Stimulated activated CD4-positive, alpha-beta T cell treated with anti-CD3 and anti-CD28 coated beads, Interleukin-4, amount 100 ng/mL, for 4 hours (primary cell): ENCODE measurements around the gene SLC35G2.
"Not testable (repeated sequence)": the region's sequence is repeated elsewhere in the genome, so short reads cannot be mapped to it uniquely, and the experiment has no call there.

Experiments
- DNase-seq, 2 experiments: peaks; one replicate each; pipeline ENCODE4 v3.0.0-alpha.2; 2020

SLC35G2 gene

DNA sequence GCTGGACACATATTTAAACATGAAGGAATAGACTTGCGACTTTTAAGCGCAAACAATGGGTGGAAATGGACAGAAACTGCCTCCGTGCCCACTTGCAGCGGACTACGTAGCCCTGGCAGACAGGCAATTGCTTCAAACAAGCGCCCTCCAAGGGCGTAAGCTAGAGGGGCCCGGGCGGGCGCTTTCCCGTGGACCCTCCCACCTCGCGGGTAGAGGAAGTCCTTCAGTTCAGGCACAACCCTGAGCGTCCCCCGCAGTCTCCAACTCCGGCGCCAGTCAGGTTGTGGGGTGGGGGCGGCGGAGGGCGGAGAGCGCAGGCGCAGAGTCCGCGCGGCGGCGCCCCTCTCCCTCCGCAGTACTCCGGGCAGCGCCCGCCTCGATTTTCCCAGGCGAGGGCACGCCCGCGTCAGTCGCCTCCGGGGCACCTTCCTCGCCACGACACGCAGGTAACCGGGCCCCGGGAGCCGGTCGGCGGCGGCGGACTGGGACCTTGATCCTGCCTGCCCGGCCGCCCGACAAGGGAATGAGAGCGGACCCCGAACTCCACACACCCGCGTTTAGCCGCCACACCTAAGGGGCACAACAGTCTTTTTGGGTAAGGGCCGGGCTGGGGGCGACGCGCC, at the start of gene SLC35G2:
Gene SLC35G2 (plus strand): TSS at position 358 of the 623 bp plus-strand sequence. CDS start 35,335 bp downstream, outside the sequence.
- peak; percentile 21 to 38 for DNase-seq

DNA sequence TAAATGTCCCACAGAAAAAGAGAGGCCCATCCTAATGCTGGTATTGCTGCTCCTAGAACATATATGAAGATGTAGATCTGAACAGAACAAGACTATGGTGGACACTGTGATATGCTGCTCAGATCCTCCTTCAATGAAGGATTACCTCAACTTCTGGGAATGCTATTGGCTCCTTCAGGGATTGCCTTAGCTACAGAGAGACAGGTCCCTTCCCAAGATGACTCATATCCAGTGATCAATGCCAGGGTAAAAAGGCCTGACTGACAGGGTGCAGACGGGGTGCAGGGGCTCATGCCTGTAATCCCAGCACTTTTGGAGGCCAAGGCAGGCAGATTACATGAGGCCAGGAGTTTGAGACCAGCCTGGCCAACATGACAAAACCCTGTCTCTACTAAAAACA, 46.2 kb upstream of the SLC35G2 start:
- no peak for DNase-seq

DNA sequence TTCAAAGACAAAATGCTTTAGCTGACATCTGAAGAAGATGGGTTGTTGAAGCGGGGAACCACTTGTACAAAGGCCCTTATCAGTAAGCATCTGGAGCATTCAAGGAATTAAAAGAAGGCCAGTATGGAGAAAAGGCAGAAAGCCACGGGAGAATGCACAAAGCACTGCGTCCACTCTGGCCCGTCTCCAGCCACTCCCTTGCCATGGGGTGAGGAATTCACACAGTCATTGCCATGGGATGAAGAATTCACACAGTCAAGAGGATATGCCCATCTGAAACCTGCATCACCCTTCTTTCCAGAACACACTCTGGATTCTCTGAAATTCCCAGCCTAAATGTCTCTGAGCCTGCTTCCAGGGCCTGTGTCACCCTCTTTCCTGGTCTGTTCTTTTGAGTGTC, 40.1 kb upstream of the SLC35G2 start:
- DNase-seq: no peak

DNA sequence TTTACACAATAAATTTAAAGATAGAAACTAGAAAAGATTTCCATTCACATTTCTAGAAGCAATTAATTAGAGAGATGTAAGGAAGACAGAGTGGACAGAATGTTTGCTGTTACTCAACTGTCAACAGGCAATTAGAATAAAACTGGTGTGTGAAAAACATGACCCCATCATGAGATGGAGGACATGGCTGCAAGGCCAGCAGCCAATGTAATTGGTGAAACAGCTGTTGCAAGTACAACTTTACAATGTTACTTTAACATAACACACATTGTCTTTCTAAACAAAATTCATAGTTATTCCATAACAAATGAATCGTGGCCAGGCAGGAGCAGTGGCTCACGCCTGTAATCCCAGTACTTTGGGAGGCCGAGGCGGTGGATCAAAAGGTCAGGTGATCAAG, 38.2 kb upstream of the SLC35G2 start:
- no peak for DNase-seq

DNA sequence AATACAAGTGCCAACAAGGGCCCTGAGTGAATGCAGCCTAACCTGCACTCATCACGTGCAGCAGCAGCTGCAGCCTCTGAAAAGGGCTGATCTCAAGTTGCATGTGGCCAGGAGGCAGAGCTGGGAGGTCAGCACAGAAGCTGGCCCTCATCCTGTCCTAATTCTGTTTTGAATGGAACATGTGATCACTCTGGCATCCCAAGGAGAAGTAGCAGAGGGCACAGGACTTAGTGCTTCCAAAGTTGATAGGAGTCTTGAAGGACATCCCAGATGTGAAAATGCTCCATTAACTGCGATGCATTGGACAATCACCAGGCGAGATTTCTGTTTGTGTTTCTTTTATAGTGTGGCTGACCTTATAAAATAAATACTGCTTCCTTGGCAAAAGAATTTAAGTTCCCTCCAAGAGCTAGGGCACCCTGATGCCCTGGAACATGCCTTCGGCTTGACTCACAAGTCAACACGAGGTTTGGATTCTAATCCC, 35.2 kb upstream of the SLC35G2 start:
- DNase-seq: no peak

DNA sequence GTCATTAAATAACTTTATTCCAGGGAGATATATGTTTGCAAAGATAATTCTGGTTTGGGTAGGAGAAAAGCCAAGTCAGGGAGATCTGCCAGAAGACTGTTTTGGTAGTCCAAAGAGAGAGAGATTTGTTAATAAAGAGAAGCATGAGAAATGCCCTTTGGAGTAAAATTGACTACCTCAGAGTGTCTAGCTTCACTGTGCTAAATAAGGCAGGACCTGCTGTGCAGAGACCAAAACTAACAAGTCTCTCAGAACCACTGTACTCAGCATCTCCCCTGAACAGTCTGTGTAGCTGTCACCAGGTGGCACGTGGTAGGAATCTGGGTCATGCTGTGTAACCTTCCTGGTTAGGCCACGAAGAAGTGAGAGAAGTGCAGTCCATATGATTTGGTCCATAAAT, 31.6 kb upstream of the SLC35G2 start:
- peak in 1 of 2 experiments; percentile 19 for DNase-seq

DNA sequence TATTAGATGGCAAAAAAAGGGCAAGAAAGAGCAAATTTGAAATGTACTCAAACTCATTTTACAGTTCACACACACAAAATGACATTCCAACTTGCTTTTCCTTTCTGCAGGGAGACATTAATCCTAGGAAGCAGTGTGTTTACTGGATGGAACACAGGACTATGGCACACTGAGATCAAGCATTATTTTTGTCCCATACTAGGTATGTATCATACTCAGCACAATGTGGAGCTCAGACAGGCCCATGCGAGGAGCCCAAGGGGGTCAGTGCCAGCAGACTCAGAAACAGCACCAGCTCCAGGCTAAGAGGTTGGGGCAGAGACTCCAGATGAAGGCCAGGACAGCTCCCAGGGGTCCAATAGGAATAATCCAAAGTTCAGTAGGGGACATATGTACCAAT, 30.8 kb upstream of the SLC35G2 start:
- DNase-seq: no peak

DNA sequence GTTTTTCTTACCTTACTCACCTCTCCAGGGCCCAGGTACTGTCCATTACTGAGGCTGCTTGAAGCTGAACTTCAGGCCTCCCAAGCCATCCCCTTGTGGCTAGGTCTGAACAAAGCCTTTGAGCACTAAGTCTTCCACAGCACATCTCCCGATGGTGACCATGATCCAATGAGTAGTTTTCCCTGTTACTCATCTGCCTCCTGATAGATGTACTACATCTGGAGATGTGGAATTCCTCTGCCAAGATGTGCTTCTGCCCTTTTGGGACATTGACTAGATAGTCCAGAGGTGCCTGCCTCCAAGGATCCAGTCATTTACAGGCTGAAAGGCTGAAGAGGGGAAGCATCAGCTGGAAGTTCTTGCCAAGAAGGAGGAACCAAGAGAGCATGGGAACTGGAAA, 28.9 kb upstream of the SLC35G2 start:
- no peak for DNase-seq

DNA sequence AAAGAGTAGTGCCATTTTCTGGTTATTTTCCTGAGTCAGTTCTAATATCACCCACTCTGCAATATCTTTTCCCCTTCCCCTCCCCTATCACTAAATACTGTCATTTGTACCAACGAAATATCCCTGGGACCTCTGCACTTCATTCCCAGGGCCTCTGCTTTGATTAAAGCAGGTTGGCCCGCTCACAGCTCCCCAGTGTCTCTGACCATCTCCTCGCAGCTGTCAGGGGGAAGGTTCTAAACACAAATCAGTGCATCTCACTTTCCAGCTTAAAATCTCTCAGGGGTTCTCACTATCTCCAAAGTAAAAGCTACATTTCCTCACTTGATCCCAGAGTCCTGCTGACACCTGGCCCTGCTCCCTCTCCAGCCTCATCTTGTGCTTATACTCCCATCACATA, 28.1 kb upstream of the SLC35G2 start:
- DNase-seq: no peak

DNA sequence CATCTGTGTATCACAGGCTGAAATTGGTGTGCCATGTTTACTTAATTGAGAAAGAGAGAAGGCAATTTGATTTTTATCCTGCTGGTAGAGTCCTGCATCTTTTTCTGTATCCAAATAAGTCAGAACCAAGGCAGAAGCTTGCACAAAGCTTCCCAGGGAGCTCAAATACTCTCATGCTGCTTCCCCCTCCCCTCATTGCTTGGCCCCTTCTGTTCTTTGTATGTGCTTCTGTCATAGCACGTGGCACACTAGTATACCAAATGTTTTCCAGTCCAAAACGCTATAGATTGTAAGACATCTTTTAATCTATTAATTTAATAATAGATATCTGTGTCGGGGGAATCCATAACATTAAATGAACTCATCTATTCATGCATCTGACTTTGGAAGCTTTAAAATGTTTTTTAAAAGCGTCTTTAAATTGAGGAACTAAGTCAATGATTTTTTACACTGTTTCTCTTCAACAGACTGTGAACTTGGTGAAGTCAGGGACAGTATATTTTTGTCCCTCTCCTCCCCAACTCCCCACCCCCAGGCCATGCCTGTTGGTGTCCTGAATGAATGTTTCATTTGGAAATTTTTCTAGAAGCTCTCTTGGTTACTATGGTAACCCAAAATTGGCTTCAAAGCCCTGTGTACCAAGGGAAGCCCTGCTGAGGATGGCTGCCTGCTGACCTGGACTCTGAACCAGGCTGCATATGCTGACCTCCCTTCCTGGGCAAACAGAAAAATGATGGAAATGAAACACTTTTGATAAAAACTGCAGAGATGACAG, 26.2 kb upstream of the SLC35G2 start:
- DNase-seq: no peak

DNA sequence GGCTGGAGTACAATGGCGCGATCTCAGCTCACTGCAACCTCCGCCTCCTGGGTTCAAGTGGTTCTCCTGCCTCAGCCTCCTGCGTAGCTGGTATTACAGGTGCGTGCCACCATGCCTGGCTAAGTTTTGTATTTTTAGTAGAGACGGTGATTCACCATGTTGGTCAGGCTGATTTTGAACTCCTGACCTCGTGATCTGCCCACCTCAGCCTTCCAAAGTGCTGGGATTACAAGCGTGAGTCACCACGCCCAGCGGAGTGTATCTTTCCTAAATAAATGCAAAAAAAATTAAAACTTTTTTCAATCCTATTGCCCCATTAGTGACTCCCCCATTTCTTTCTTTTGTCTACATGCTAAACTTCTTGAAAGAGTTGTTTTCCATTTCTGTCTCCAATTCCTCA, 17.8 kb upstream of the SLC35G2 start:
- not testable (repeated sequence) for DNase-seq

DNA sequence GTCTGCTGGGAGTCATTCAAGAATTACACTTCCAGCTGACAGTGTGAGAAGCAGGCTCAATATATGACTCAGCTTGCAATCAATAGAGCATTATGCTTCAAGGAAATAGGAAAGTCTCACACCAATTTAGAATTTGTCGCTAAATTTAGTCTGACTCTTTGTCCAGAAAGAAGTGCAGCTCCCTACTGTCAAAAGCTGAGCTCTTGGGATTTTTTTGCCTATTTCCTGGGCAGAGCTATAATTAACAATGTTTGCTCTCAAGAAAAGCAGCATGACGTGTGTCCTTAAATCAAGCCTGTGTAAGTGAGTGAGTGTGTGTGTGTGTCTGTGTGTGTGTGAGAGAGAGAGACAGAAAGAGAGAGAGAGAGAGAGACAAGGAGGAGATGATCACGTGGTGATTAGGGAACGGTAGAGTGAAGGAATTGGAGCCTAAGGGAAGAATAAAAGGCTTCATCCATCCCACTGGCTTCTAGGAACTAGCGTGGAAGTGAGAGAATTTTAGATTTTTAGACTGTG, 16.4 kb upstream of the SLC35G2 start:
- DNase-seq: no peak

DNA sequence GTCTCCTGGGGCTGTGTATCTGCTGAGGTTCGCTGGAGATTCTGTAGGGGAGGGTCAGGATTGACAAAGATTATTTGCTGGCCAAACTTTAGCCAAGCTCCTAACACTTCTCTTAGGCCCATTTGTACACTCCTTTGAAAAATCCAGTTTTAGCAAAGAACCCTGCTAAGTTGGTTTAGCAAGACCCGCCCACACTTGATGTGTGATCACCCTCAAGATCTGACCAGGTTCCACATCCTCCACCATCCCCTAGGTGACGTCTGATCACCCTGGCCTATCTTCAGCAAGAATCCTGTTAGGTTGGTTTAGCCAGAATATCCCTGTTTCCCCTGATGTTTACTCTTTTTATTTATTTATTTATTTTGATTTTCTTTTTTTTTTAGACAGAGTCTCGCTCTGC, 14.8 kb upstream of the SLC35G2 start:
- no peak for DNase-seq

DNA sequence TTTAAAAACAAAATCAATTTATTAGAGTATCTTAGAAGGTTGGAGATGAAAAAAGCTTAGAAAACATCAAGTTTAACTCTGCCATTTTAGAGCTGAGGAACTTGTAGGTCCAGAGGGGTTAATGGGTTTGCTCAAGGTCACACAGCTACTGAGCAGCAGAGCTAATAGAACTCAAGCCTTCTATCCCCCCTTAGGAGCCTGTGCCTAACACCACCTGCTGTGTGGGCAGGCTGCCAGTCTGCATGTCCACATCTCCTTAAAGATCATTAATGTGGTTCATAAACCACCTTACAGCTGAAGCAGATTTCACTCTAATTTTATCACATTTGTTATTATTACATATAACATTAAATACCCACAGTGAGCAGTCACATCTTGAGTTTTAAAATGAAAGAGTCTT, 14.1 kb upstream of the SLC35G2 start:
- no peak for DNase-seq

DNA sequence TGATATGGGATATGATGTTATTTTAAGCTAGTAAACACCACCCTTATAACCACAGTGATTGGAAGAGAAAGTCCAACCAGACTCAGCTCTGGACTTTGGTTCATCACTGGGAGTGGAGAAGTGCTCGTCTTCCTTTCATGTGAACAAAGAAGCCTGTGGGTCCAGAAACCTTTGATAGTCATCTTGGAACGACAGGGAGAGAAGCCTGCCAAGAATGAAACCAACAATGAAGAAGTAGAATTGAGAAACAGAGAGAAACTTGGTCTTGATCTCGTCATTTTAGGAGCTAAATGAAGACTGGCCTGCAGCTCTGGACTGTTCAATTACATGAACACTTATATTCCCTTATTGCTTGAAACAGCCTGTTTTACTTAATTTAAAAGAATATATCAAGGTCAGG, 13.1 kb upstream of the SLC35G2 start:
- no peak for DNase-seq

DNA sequence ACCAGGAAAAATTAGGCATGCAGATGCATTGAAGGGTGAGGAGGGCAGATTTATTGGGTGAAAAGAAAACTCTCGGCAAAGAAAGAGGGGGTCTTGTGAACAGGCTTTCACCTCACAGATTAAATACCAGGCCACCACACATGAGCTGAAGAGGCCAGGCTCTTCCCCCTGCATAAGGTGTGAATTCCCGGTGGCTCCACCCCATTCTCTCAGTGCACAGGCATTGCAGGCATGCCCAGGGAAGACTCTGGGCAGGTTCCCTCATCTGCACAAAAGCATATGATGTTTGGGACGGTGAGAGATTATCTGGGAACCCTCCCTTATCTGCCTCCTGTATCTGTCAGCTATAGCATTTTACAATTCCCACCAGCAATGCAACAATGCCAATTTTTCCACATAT, 7.2 kb upstream of the SLC35G2 start:
- DNase-seq: no peak

DNA sequence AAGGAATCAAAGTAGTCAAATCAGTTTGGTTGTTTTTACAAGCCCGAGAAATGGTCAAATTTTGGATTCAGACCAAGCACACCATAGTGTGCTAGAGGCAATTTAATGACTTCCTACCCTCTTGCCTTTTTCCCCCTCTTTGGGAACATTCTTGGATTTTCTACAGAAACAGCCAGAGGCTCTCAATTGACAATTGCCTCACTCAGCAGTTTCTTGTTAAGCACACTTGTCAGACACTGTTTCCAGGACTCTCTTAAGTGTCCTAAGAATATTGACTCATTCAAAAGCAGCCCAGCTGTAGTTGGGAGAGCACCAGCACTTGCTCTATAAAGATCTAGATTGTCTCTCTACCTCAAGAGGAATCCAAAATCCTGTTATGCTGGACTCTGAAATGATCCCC, 1.5 kb upstream of the SLC35G2 start:
- DNase-seq: no peak

DNA sequence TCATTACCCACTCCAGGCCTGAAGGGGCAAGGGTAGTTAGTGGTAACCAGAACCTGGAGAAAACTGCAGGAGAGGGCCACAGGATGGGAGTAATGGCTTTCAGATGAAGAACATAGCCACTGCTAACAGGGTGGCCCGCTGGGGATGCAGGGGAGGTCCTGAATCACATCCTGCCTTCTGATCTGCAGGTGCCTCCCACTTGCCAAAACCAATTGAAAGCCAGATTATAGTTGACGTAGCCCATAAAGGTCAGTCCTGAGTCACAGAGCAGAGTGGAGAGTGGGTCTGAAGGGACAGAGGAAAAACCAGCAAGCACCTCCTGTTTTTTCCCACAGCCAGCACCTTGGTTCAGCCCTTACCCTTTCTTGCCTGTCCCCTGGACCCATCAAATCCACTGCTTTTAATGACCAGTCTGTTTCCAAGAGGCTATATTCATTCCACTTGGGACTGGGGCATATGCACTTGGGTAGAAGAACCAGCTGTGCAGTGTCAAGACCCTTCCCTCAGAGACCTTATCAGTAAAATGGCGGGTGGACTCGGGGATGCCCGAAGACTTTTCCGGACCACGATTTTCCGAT, 646 bp upstream of the SLC35G2 start:
- peak; percentile 8 to 36 for DNase-seq

DNA sequence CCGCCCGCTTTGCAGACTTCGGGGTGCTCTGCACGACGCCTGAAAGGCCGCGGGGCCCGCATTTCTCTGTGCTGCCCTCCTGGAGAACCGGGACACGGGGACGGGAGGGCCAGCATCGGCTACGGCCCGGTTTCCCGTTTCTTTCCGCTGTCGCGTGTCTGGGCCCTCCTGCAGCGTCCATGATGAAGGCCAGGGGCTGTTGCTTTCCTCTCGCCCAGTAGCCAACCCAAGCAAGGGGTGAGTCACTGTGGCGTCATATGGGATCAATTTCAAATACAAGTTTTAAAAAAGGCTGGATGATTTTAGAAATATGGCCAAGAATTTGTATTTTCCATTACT, 435 bp downstream of the SLC35G2 start:
- peak; percentile 5 to 8 for DNase-seq

DNA sequence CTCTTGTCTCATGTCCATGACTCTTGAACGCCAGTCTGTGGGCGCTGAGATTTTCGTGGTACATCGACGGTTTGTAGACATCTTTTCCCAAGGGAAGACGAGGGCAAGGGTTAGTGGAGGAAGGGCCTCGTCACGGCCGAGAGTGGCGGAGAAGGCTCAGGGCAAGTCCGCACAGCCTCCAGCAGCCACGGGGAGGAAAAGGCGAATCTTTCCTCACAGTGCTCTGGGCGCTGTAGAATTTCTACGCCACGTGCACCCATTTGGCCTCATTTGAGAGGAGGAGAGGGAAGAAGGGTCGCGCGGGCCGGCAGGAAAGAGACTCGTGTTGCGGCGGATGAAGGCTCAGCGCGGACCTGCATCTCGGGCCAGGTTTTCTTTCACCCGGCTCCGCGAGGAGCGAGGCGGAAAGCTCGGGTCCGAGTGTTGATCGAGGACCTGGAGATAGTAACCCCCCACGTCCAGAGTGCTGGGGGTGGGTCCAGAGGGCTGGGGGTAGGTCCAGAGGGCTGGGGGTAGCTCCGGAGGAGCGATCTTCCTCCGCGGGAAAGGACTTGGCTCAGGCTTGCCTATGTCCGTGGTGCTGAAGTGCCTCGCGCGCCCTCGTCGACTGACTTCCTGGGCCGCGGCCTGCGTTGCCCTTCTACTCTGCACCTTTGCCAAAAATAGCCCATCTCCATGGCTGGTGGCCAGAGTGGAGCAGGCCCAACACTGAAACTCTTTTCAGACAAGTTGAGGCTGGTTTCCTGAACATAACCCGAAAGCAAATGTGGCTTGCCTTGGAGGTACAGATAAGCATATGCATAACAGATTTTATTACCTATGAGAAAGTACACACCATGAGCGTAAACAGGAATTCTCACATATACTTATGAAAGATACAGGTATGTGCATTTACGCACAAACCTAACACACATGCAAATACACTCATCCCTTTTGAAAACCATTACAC, 1.1 kb downstream of the SLC35G2 start:
- peak; percentile 5 to 27 for DNase-seq

DNA sequence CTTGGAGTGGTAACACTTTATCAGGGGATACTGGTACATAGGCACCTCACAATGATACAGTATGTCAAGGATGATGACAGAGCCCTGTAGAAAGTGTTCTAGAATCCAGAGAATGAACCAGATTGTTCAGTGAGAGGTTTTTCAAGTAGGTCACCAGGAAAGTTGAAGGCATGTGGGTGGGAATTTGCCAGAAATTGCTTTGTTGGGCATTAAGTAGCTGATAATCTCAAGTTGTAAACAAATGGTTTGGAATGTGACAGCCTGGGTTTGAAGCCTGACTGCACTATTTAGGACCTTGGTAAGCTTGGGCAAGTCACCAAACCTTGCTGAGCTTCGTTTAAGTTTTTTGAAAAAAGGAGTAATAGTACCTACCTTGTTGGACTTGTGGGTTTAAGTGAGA, 12.5 kb downstream of the SLC35G2 start:
- DNase-seq: no peak

DNA sequence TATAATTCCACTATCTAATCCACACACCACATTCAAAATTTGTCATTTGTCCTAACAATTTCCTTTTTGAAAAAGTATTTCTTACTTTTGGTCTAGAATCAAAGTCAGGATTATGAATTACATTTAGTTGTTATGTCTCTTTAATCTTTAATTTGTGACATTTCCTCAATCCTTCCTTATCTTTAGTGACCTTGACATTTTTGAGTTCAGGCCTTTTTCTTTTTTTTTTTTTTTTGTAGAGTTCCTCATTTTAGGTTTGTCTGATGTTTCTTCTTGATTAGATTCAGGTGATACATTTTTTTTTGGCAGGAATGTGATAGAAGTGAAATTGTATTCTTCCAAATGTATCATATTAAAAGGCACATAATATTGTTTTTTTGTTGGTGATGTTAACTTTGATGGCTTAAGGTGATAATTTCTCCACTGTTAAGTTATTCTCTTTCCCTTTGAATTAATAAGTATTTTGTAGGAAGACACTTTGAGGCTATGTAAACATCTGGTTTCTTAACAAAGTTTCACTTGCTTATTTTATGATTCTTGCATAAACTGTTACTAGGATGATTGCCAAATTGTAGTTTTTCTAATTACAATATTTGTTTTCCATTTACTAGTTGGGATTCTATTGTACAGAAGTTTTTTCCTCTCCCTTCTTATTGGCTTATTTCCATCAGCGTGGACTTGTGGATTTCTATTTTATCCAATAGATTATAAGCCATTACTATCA, 16.3 kb downstream of the SLC35G2 start:
- no peak for DNase-seq
